HG02759 (cell line): ENCODE results near the gene GALT.
"Not testable (repeated sequence)": the region's sequence is repeated elsewhere in the genome, so short reads cannot be mapped to it uniquely, and the experiment has no call there.

Source experiments
- ATAC-seq: cut with Tn5 transposase; IDR thresholded peaks from one replicate; pipeline ENCODE4 v1.9.1; 2021; ENCODE audit warnings: mild to moderate bottlenecking, moderate library complexity; ENCODE audit not compliant: unreplicated experiment

The GALT gene

GRCh38 chr9:34625186-34625486, 21.3 kb upstream of the GALT start:
- no peak for ATAC-seq

- ATAC-seq: no peak
These were observed 18.5 kb upstream of the GALT start for GRCh38 chr9:34627716-34628655.

- ATAC-seq: peak; percentile 57
These were observed 17.6 kb upstream of the GALT start, which contains the start of gene ARID3C for GRCh38 chr9:34628656-34629490. TSS of gene ARID3C (minus strand) at chr9:34629066. CDS start at chr9:34628014, 1,052 bp downstream.

- no peak for ATAC-seq
These were observed 17.0 kb upstream of the GALT start for GRCh38 chr9:34629491-34629808.

GRCh38 chr9:34630402-34631154, 15.9 kb upstream of the GALT start:
- no peak for ATAC-seq

- ATAC-seq: no peak
These were observed 13.3 kb upstream of the GALT start for GRCh38 chr9:34633166-34633565.

- no peak for ATAC-seq
These were observed 12.5 kb upstream of the GALT start for GRCh38 chr9:34633851-34634550.

- no peak for ATAC-seq
These were observed 11.8 kb upstream of the GALT start for GRCh38 chr9:34634551-34635248.

- ATAC-seq: no peak
These were observed 10.9 kb upstream of the GALT start for GRCh38 chr9:34635556-34635955.

GRCh38 chr9:34636791-34637355, 9.6 kb upstream of the GALT start:
- ATAC-seq: peak; percentile 1

- ATAC-seq: peak; percentile 91
These were observed 8.9 kb upstream of the GALT start, which contains the start of gene SIGMAR1 for GRCh38 chr9:34637356-34638137. TSS of gene SIGMAR1 (minus strand) at chr9:34637787. CDS start at chr9:34637697, 90 bp downstream.

- no peak for ATAC-seq
These were observed 8.4 kb upstream of the GALT start for GRCh38 chr9:34638138-34638445.

GRCh38 chr9:34639322-34639721, 7.2 kb upstream of the GALT start:
- not testable (repeated sequence) for ATAC-seq

- ATAC-seq: no peak
These were observed 3.8 kb upstream of the GALT start for GRCh38 chr9:34642679-34643078.

- ATAC-seq: no peak
These were observed 1.6 kb upstream of the GALT start for GRCh38 chr9:34644766-34645314.

GRCh38 chr9:34647084-34647403, 569 bp downstream of the GALT start:
- ATAC-seq: no peak

- ATAC-seq: no peak
These were observed 1.2 kb downstream of the GALT start for GRCh38 chr9:34647651-34648050.

GRCh38 chr9:34648673-34649072, 2.2 kb downstream of the GALT start:
- no peak for ATAC-seq

- no peak for ATAC-seq
These were observed 4.3 kb downstream of the GALT start for GRCh38 chr9:34650816-34651215.
